Stomach (tissue), 9 donors: Measurements from ENCODE around the gene CPSF4L. TPM values are rescaled to one million over a fixed set of nuclear protein-coding genes. Genes with fewer than 3 reads are reported as not detected.
"Not testable (repeated sequence)": the region's sequence is repeated elsewhere in the genome, so short reads cannot be mapped to it uniquely, and the experiment has no call there.

Source experiments
- DNase-seq, 2 donors: peaks; one replicate each; pipeline versions ENCODE4 v3.0.0 to v3.0.0-alpha.2; 2013 to 2019
- H3K27ac ChIP-seq, 5 donors: fragments of 200-600 bp in 4 of 5; sonication (generic) in 4 of 5; one replicate each; pipeline ENCODE4 v1.5.1; 2013 to 2019; ENCODE audit warnings: mild to moderate bottlenecking in 1 of 5, moderate library complexity in 1 of 5
- H3K27me3 ChIP-seq, 3 donors: fragments of 200-600 bp; sonication (generic); one replicate each; pipeline ENCODE4 v1.5.1; 2017 to 2019; ENCODE audit warnings: mixed run types in 1 of 3
- H3K36me3 ChIP-seq, 4 donors: fragments of 200-600 bp; sonication (generic); 1 replicate in 3 of 4; 2 replicates in 1 of 4; pipeline ENCODE4 v1.5.1; 2016 to 2019
- H3K4me1 ChIP-seq, 4 donors: fragments of 200-600 bp; sonication (generic); one replicate each; pipeline ENCODE4 v1.5.1; 2016 to 2019
- H3K4me3 ChIP-seq, 4 donors: fragments of 200-600 bp; sonication (generic) in 3 of 4; one replicate each; pipeline ENCODE4 v1.5.1; 2016 to 2019; ENCODE audit warnings: mild to moderate bottlenecking in 1 of 4
- H3K9me3 ChIP-seq, 4 donors: fragments of 200-600 bp; sonication (generic); one replicate each; pipeline ENCODE4 v1.5.1; 2016 to 2019
- CTCF ChIP-seq, 7 experiments: fragments of 450-650 bp in 4 of 7; fragments of 200-600 bp in 3 of 7; sonication (generic) in 3 of 7; IDR thresholded peaks; one replicate each; pipeline ENCODE4 v1.5.1; 2016 to 2019; ENCODE audit warnings: antibody characterized with exemption in 7 of 7, control low read depth in 2 of 7, mild to moderate bottlenecking in 1 of 7
- EP300 ChIP-seq: sonication (generic); formaldehyde crosslinking; IDR thresholded peaks from one replicate; pipeline ENCODE4 v1.6.1; 2017; ENCODE audit warnings: antibody characterized with exemption
- POLR2A ChIP-seq, 4 donors: fragments of 450-650 bp; IDR thresholded peaks; one replicate each; pipeline ENCODE4 v1.6.1; 2016; ENCODE audit warnings: antibody characterized with exemption in 4 of 4, control low read depth in 2 of 4, mild to moderate bottlenecking in 1 of 4, moderate library complexity in 1 of 4
- POLR2AphosphoS5 ChIP-seq, 3 donors: sonication (generic); formaldehyde crosslinking; IDR thresholded peaks; one replicate each; pipeline ENCODE4 v1.6.1; 2016; ENCODE audit warnings: antibody characterized with exemption in 3 of 3
- WGBS, 5 donors: extraction: QIAGEN DNeasy Blood & Tissue Kit in 3 of 5; methylation state at CpG; one replicate each; pipeline versions ENCODE4 v1.1.5 to v1.1.7; 2013 to 2018; 5-methylcytosine and 5-hydroxymethylcytosine counted together
- intact Hi-C: fragments of 100-400 bp; cut with DNase I; formaldehyde crosslinking; loops from one replicate; pipeline ENCODE4 v1.15.1; 2023; ENCODE audit warnings: low total_unique reads
- polyA plus RNA-seq, 3 donors: library from polyadenylated mRNA; stranded (reverse); fragments of 200-250 nt; gene quantifications; one replicate each; pipeline ENCODE4 v1.2.3, GENCODE V29; 2013
- total RNA-seq, 5 donors: library from RNA; depleted of rRNA; stranded (reverse); fragments of >200 nt; gene quantifications; one replicate each; pipeline versions ENCODE4 v1.1.0 to v1.2.3, GENCODE V29; 2014 to 2016
- donor health status: healthy with polysubstance abuse.
- donor health status: Bipolar disorder and iron deficiency.
- donor health status: healthy.

The CPSF4L gene
- total and polyA plus RNA-seq, 8 donors: not detected

GRCh38 chr17:73267648-73268537 is 6.2 kb upstream of the CPSF4L start:
- WGBS, 5 donors: 54 to 74% (median 66%) methylated on average over 7 to 11 of the region's 11 CpGs
- TF ChIP-seq POLR2AphosphoS5 (IDR thresholded peaks at IDR 0.05): no peak
- no peak for TF ChIP-seq CTCF (IDR thresholded peaks at IDR 0.05)
- TF ChIP-seq POLR2A (IDR thresholded peaks at IDR 0.05): no peak
- no peak for TF ChIP-seq EP300
- Histone ChIP-seq H3K4me1 (peaks cover 0 to 7% (median 6%) of the 10 kb centered on the region in 4 donors), H3K4me3 (no peak overlapping the region), H3K36me3 (no peaks in the 10 kb centered on the region), H3K27ac (peak overlapping the region in 1 of 5 donors; percentile 27), H3K27me3 (no peaks in the 10 kb centered on the region), H3K9me3 (no peaks in the 10 kb centered on the region)
- intact Hi-C loops: no loop called here
- peak in 1 of 2 donors; percentile 53 for DNase-seq

- Histone ChIP-seq H3K4me1 (peaks cover 5 to 18% (median 16%) of the 10 kb centered on the region in 4 donors), H3K4me3 (no peak overlapping the region), H3K36me3 (no peaks in the 10 kb centered on the region), H3K9me3 (no peaks in the 10 kb centered on the region), H3K27ac (no peak overlapping the region), H3K27me3 (no peaks in the 10 kb centered on the region)
- TF ChIP-seq POLR2AphosphoS5 (IDR thresholded peaks at IDR 0.05): no peak
- TF ChIP-seq POLR2A (IDR thresholded peaks at IDR 0.05): no peak
- TF ChIP-seq EP300: no peak
- TF ChIP-seq CTCF (IDR thresholded peaks at IDR 0.05): no peak
- intact Hi-C loops: no loop called here
- 76 to 89% (median 85%) methylated on average over 11 of the region's 11 CpGs for WGBS, 5 donors
- no peak for DNase-seq
Observed at GRCh38 chr17:73266796-73267195, 5.1 kb upstream of the CPSF4L start.

- TF ChIP-seq POLR2A (IDR thresholded peaks at IDR 0.05) (no peak), POLR2AphosphoS5 (IDR thresholded peaks at IDR 0.05) (no peak), CTCF (IDR thresholded peaks at IDR 0.05) (no peak), EP300 (no peak)
- H3K27me3 ChIP-seq: no peaks in the 10 kb centered on the region
- 86 to 93% (median 92%) methylated on average over 22 to 24 of the region's 24 CpGs for WGBS, 5 donors
- H3K4me3 ChIP-seq: no peak overlapping the region
- H3K9me3 ChIP-seq: no peaks in the 10 kb centered on the region
- intact Hi-C loops: no loop called here
- H3K27ac ChIP-seq: no peak overlapping the region
- peaks cover 8 to 21% (median 20%) of the 10 kb centered on the region in 4 donors for H3K4me1 ChIP-seq
- no peak for DNase-seq
- no peaks in the 10 kb centered on the region for H3K36me3 ChIP-seq
Observed at GRCh38 chr17:73265646-73266640, 4.3 kb upstream of the CPSF4L start.

GRCh38 chr17:73264448-73264847 is 2.8 kb upstream of the CPSF4L start:
- 65 to 82% (median 72%) methylated on average over 2 of the region's 2 CpGs for WGBS, 5 donors
- H3K4me3 ChIP-seq, intact Hi-C loops: not testable (repeated sequence)

More at GRCh38 chr17:73264448-73264847, 2.8 kb upstream of the CPSF4L start:
- peaks cover 8 to 21% (median 20%) of the 10 kb centered on the region in 4 donors for H3K4me1 ChIP-seq
- DNase-seq, H3K27ac ChIP-seq, H3K27me3 ChIP-seq, H3K36me3 ChIP-seq, H3K9me3 ChIP-seq: not testable (repeated sequence)
